Stomach (tissue), 9 donors: ENCODE results near the gene RBM10. TPM values are rescaled to one million over a fixed set of nuclear protein-coding genes. Genes with fewer than 3 reads are reported as not detected.

Experiments used
- DNase-seq, 2 donors: peaks; one replicate each; pipeline versions ENCODE4 v3.0.0 to v3.0.0-alpha.2; 2013 to 2019
- H3K27ac ChIP-seq, 5 donors: fragments of 200-600 bp in 4 of 5; sonication (generic) in 4 of 5; one replicate each; pipeline ENCODE4 v1.5.1; 2013 to 2019; ENCODE audit warnings: mild to moderate bottlenecking in 1 of 5, moderate library complexity in 1 of 5
- H3K27me3 ChIP-seq, 3 donors: fragments of 200-600 bp; sonication (generic); one replicate each; pipeline ENCODE4 v1.5.1; 2017 to 2019; ENCODE audit warnings: mixed run types in 1 of 3
- H3K36me3 ChIP-seq, 4 donors: fragments of 200-600 bp; sonication (generic); 1 replicate in 3 of 4; 2 replicates in 1 of 4; pipeline ENCODE4 v1.5.1; 2016 to 2019
- H3K4me1 ChIP-seq, 4 donors: fragments of 200-600 bp; sonication (generic); one replicate each; pipeline ENCODE4 v1.5.1; 2016 to 2019
- H3K4me3 ChIP-seq, 4 donors: fragments of 200-600 bp; sonication (generic) in 3 of 4; one replicate each; pipeline ENCODE4 v1.5.1; 2016 to 2019; ENCODE audit warnings: mild to moderate bottlenecking in 1 of 4
- H3K9me3 ChIP-seq, 4 donors: fragments of 200-600 bp; sonication (generic); one replicate each; pipeline ENCODE4 v1.5.1; 2016 to 2019
- CTCF ChIP-seq, 7 experiments: fragments of 450-650 bp in 4 of 7; fragments of 200-600 bp in 3 of 7; sonication (generic) in 3 of 7; IDR thresholded peaks; one replicate each; pipeline ENCODE4 v1.5.1; 2016 to 2019; ENCODE audit warnings: antibody characterized with exemption in 7 of 7, control low read depth in 2 of 7, mild to moderate bottlenecking in 1 of 7
- EP300 ChIP-seq: sonication (generic); formaldehyde crosslinking; IDR thresholded peaks from one replicate; pipeline ENCODE4 v1.6.1; 2017; ENCODE audit warnings: antibody characterized with exemption
- POLR2A ChIP-seq, 4 donors: fragments of 450-650 bp; IDR thresholded peaks; one replicate each; pipeline ENCODE4 v1.6.1; 2016; ENCODE audit warnings: antibody characterized with exemption in 4 of 4, control low read depth in 2 of 4, mild to moderate bottlenecking in 1 of 4, moderate library complexity in 1 of 4
- POLR2AphosphoS5 ChIP-seq, 3 donors: sonication (generic); formaldehyde crosslinking; IDR thresholded peaks; one replicate each; pipeline ENCODE4 v1.6.1; 2016; ENCODE audit warnings: antibody characterized with exemption in 3 of 3
- WGBS, 5 donors: extraction: QIAGEN DNeasy Blood & Tissue Kit in 3 of 5; methylation state at CpG; one replicate each; pipeline versions ENCODE4 v1.1.5 to v1.1.7; 2013 to 2018; 5-methylcytosine and 5-hydroxymethylcytosine counted together
- intact Hi-C: fragments of 100-400 bp; cut with DNase I; formaldehyde crosslinking; loops from one replicate; pipeline ENCODE4 v1.15.1; 2023; ENCODE audit warnings: low total_unique reads
- polyA plus RNA-seq, 3 donors: library from polyadenylated mRNA; stranded (reverse); fragments of 200-250 nt; gene quantifications; one replicate each; pipeline ENCODE4 v1.2.3, GENCODE V29; 2013
- total RNA-seq, 5 donors: library from RNA; depleted of rRNA; stranded (reverse); fragments of >200 nt; gene quantifications; one replicate each; pipeline versions ENCODE4 v1.1.0 to v1.2.3, GENCODE V29; 2014 to 2016
- donor health status: healthy with polysubstance abuse.
- donor health status: Bipolar disorder and iron deficiency.
- donor health status: healthy.

RBM10 gene
- total and polyA plus RNA-seq, 8 donors: 1.8 to 51.3 (median 24.9) TPM

DNA sequence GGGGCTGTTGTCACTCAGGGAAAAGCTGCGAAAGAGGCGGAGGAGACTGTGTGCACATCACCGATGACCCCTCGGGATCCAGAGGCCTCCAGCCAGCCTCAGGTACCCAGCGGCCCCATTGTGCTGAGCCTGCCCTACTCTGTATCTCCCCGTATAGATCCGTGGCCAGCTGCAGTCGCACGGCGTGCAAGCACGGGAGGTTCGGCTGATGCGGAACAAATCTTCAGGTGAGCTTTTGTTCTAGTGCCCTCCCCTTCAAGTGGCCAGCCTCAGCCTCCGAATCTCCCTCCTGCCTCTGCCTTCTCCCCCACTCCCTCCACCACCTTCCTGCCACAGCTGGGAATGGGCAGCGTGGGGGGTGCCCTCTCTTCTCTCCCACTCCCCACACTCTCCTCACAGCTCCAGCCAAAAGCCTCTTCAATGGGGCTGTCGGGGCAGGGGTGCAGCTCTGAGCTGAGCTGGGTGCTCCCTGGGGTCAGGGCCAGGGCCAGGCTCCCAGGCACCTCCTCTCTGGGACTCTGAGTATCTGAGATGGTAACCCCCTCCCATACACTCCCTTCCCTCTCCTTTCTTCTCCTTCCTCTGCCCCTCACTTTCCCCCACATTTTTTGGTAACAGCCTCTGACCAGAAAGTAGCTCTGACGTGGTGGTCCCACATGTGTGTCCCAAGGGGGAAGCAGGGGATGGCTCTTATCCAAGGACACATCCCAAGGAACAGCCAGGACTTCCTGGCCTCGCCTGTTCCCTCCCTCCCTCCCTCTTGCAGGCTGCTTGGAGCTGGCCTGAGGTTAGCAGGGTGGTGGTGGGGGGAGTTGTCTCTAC is 28.2 kb downstream of the RBM10 start:
- no peak overlapping the region for H3K27ac ChIP-seq
- no peak overlapping the region for H3K4me3 ChIP-seq
- intact Hi-C loops: no loop called here
- TF ChIP-seq POLR2A (IDR thresholded peaks at IDR 0.05): no peak
- no peak for TF ChIP-seq EP300
- no peak for TF ChIP-seq POLR2AphosphoS5 (IDR thresholded peaks at IDR 0.05)
- no peak for TF ChIP-seq CTCF (IDR thresholded peaks at IDR 0.05)
- H3K9me3 ChIP-seq: no peaks in the 10 kb centered on the region
- DNase-seq: peak in 1 of 2 donors; percentile 20
- 81 to 90% (median 86%) methylated on average over 7 to 18 of the region's 18 CpGs for WGBS, 5 donors
- H3K36me3 ChIP-seq: peaks cover 30 to 94% (median 92%) of the 10 kb centered on the region in 4 donors
- H3K27me3 ChIP-seq: peaks cover 0 to 21% (median 0%) of the 10 kb centered on the region in 3 donors
- H3K4me1 ChIP-seq: no peaks in the 10 kb centered on the region

DNA sequence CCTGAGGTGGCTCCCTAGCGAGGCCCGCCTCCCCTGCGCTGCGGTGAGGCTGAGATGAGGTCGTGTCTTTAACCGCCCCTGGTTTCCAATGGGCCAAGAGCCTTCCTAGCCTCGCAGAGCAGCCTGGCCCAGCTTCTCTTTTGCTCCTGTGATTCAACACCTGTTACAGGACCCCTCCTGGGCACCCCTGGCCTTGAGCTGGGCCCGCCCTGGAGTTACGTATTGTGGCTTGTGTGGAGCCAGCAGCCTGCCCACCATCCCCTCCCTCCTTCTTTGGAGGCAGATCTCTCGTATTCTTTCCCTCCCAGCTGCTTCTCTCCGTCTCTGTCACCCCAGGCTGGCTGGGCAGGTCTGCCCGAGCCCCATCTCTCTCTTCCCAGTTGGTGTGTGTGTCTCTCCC is 29.4 kb downstream of the RBM10 start:
- no peak overlapping the region for H3K4me3 ChIP-seq
- H3K4me1 ChIP-seq: no peaks in the 10 kb centered on the region
- no peak for DNase-seq
- peaks cover 0 to 17% (median 0%) of the 10 kb centered on the region in 3 donors for H3K27me3 ChIP-seq
- TF ChIP-seq POLR2A (IDR thresholded peaks at IDR 0.05) (no peak), POLR2AphosphoS5 (IDR thresholded peaks at IDR 0.05) (no peak), CTCF (IDR thresholded peaks at IDR 0.05) (no peak), EP300 (no peak)
- peaks cover 36 to 100% (median 98%) of the 10 kb centered on the region in 4 donors for H3K36me3 ChIP-seq
- no peaks in the 10 kb centered on the region for H3K9me3 ChIP-seq
- WGBS, 5 donors: 70 to 97% (median 88%) methylated on average over 7 to 12 of the region's 12 CpGs
- H3K27ac ChIP-seq: no peak overlapping the region
- intact Hi-C loops: no loop called here

DNA sequence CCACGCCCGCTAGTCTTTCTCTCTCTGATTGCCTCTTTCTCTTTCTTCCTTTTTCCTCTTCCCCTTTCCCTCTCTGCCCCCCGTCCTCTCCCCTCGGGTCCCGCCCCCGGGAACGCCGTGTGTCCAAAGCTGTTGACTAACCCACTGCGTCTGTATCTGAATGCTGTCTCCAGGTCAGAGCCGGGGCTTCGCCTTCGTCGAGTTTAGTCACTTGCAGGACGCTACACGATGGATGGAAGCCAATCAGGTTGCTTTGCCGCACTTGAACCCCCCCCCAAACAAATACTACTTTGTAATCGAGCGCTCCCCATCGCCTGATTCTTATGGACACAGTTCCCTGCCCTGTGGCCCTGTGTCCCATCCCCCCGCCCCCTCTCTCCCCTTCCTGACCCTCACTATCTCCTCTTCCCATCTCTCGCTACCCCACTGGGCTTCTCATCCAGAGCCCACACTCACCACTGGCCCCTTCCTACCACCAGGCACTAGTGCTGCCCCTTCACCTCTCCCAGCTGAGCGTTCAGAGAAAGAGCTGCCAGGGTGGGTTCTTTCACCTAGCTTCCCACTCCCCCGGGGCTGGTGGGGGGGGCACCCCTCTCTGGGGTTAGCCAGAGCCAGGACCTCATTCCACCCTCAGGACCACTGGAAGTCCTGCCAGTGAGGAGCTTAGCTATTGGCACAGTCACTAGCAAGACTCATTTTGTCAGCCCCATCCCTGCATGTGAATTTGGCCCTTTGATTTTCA is 30.0 kb downstream of the RBM10 start:
- intact Hi-C loops: no loop called here
- TF ChIP-seq CTCF (IDR thresholded peaks at IDR 0.05) (no peak), POLR2A (IDR thresholded peaks at IDR 0.05) (no peak), POLR2AphosphoS5 (IDR thresholded peaks at IDR 0.05) (no peak), EP300 (no peak)
- DNase-seq: no peak
- H3K27ac ChIP-seq: no peak overlapping the region
- H3K36me3 ChIP-seq: peaks cover 41 to 100% (median 98%) of the 10 kb centered on the region in 4 donors
- H3K27me3 ChIP-seq: peaks cover 0 to 17% (median 0%) of the 10 kb centered on the region in 3 donors
- no peak overlapping the region for H3K4me3 ChIP-seq
- H3K9me3 ChIP-seq: no peaks in the 10 kb centered on the region
- 77 to 92% (median 86%) methylated on average over 22 to 23 of the region's 23 CpGs for WGBS, 5 donors
- no peaks in the 10 kb centered on the region for H3K4me1 ChIP-seq

GRCh38 chrX:47175588-47175980 is 30.6 kb downstream of the RBM10 start:
- WGBS, 5 donors: 82 to 98% (median 93%) methylated on average over 11 to 12 of the region's 12 CpGs
- Histone ChIP-seq H3K4me1 (no peaks in the 10 kb centered on the region), H3K36me3 (peaks cover 46 to 100% (median 99%) of the 10 kb centered on the region in 4 donors), H3K9me3 (no peaks in the 10 kb centered on the region), H3K27ac (no peak overlapping the region), H3K4me3 (no peak overlapping the region), H3K27me3 (peaks cover 0 to 17% (median 0%) of the 10 kb centered on the region in 3 donors)
- no peak for DNase-seq
- intact Hi-C loops: no loop called here
- TF ChIP-seq CTCF (IDR thresholded peaks at IDR 0.05) (no peak), EP300 (no peak), POLR2A (IDR thresholded peaks at IDR 0.05) (no peak), POLR2AphosphoS5 (IDR thresholded peaks at IDR 0.05) (no peak)
